Endothelial cell of umbilical vein (primary cell): ENCODE results near the gene LRRN4CL. TPM values are rescaled to one million over a fixed set of nuclear protein-coding genes. Genes with fewer than 3 reads are reported as not detected.
A peak's percentile ranks its signal among the peaks of the same experiment; 100 is the strongest.

ENCODE experiments used
- BruUV-seq: library from RNA; stranded (reverse); fragments of 400-500 nt; replicated peaks from 2 replicates; lab custom pipeline; 2021; lab: Mats Ljungman, UMichigan
- CTCF ChIA-PET: fragments of 300-600, 350-600 bp; sonication (Branson Sonifier 250); formaldehyde crosslinking; loops from one replicate; lab custom pipeline; 2021; ENCODE audit warnings: antibody characterized with exemption, inconsistent platforms; lab: Charles Lee
- POLR2A ChIA-PET: fragments of 300-600, 350-600 bp; sonication (Branson Sonifier 250); formaldehyde crosslinking; loops from one replicate; lab custom pipeline; 2021; ENCODE audit warnings: antibody characterized with exemption, inconsistent platforms; lab: Charles Lee
- DNase-seq: peaks from one replicate; pipeline ENCODE4 v3.0.0-alpha.2; 2011; ENCODE audit warnings: low read depth, low spot score
- FAIRE-seq: peaks from 2 replicates; lab custom pipeline; 2011; peaks lifted over from hg19 to GRCh38; lab: Jason Lieb, UNC
- H2AFZ ChIP-seq: 2 replicates; pipeline ENCODE4 v1.6.0; 2012; ENCODE audit warnings: low read depth, low read length, control low read depth, inconsistent platforms
- H3K27ac ChIP-seq: 2 replicates; pipeline ENCODE4 v1.5.1; 2011; ENCODE audit warnings: low read depth, mild to moderate bottlenecking, control low read depth, low read length, moderate library complexity; ENCODE audit not compliant: insufficient read depth
- H3K27me3 ChIP-seq, 2 experiments: 2 replicates each; pipeline versions ENCODE4 v1.6.0 to v1.6.1; 2011; ENCODE audit warnings: low read length in 2 of 2, mixed read lengths in 1 of 2; ENCODE audit not compliant: control insufficient read depth in 2 of 2, insufficient read depth in 2 of 2
- H3K36me3 ChIP-seq, 2 experiments: 2 replicates in 1 of 2; 3 replicates in 1 of 2; pipeline ENCODE4 v1.5.1; 2011; ENCODE audit warnings: low read length in 2 of 2, mild to moderate bottlenecking in 1 of 2, moderate library complexity in 1 of 2; ENCODE audit not compliant: control insufficient read depth in 2 of 2, insufficient read depth in 2 of 2; ENCODE audit errors: extremely low read depth in 1 of 2
- H3K4me1 ChIP-seq: 3 replicates; pipeline ENCODE4 v1.5.1; 2011; ENCODE audit warnings: mild to moderate bottlenecking, low read length; ENCODE audit not compliant: control insufficient read depth, insufficient read depth; ENCODE audit errors: extremely low read depth
- H3K4me2 ChIP-seq: 2 replicates; pipeline ENCODE4 v1.6.1; 2011; ENCODE audit warnings: low read length, control low read depth, mixed read lengths; ENCODE audit not compliant: insufficient read depth
- H3K4me3 ChIP-seq, 3 experiments: fragments of 200-600 bp in 1 of 3; sonication (generic), shearing (Covaris generic) in 1 of 3; replicated peaks in 1 of 3; 2 replicates each; pipeline ENCODE4 v1.5.1; 2011 to 2016; ENCODE audit warnings: control low read depth in 3 of 3, low read length in 3 of 3, mild to moderate bottlenecking in 2 of 3, inconsistent platforms in 1 of 3, low read depth in 1 of 3, moderate library complexity in 1 of 3; ENCODE audit not compliant: insufficient read depth in 1 of 3
- H3K79me2 ChIP-seq: 2 replicates; pipeline ENCODE4 v1.6.0; 2012; ENCODE audit warnings: low read length, inconsistent platforms; ENCODE audit not compliant: control insufficient read depth, insufficient read depth
- H3K9ac ChIP-seq: replicated peaks from 2 replicates; pipeline ENCODE3; 2011; ENCODE audit warnings: low read length, control low read depth; ENCODE audit not compliant: insufficient read depth; ENCODE audit errors: extremely low read depth
- H3K9me1 ChIP-seq: replicated peaks from 3 replicates; pipeline ENCODE4 v1.6.0; 2011; ENCODE audit warnings: mild to moderate bottlenecking, low read length; ENCODE audit not compliant: control insufficient read depth, insufficient read depth; ENCODE audit errors: extremely low read depth
- H3K9me3 ChIP-seq: replicated peaks from 2 replicates; pipeline ENCODE4 v1.5.1; 2012; ENCODE audit warnings: low read length, inconsistent platforms; ENCODE audit not compliant: control insufficient read depth, insufficient read depth
- H4K20me1 ChIP-seq: replicated peaks from 2 replicates; pipeline ENCODE3; 2011; ENCODE audit warnings: mild to moderate bottlenecking, low read length; ENCODE audit not compliant: control insufficient read depth, insufficient read depth; ENCODE audit errors: extremely low read depth
- CTCF ChIP-seq, 2 donors: IDR thresholded peaks; 1 replicate in 1 of 2; 2 replicates in 1 of 2; pipeline ENCODE4 v1.5.1; 2011; ENCODE audit warnings: low read length in 2 of 2, mild to moderate bottlenecking in 2 of 2, moderate library complexity in 2 of 2, control low read depth in 1 of 2, inconsistent platforms in 1 of 2, low read depth in 1 of 2; ENCODE audit not compliant: insufficient read depth in 1 of 2; ENCODE audit errors: extremely low read depth in 1 of 2
- EZH2 ChIP-seq: IDR thresholded peaks from 2 replicates; pipeline ENCODE4 v1.6.1; 2012; ENCODE audit warnings: borderline replicate concordance, low read depth, mild to moderate bottlenecking, moderate library complexity, low read length, inconsistent platforms; ENCODE audit not compliant: severe bottlenecking
- FOS ChIP-seq: IDR thresholded peaks from 2 replicates; pipeline ENCODE4 v1.6.1; 2011; ENCODE audit warnings: mild to moderate bottlenecking, low read length, moderate library complexity, borderline replicate concordance; ENCODE audit not compliant: insufficient read depth
- GATA2 ChIP-seq: IDR thresholded peaks from 2 replicates; pipeline ENCODE4 v1.7.0; 2011; ENCODE audit warnings: low read depth, mild to moderate bottlenecking, moderate library complexity, mixed read lengths, low read length; ENCODE audit not compliant: insufficient read length, insufficient read depth
- JUN ChIP-seq: IDR thresholded peaks from 2 replicates; pipeline ENCODE4 v1.6.1; 2011; ENCODE audit warnings: borderline replicate concordance, low read depth; ENCODE audit not compliant: insufficient read length, insufficient read depth
- MYC ChIP-seq: IDR thresholded peaks from one replicate; pipeline ENCODE4 v1.6.1; 2011; ENCODE audit warnings: mild to moderate bottlenecking, low read depth, low read length
- POLR2A ChIP-seq: IDR thresholded peaks from 2 replicates; pipeline ENCODE4 v1.6.1; 2012; ENCODE audit warnings: low read depth, mild to moderate bottlenecking, control low read depth, low read length
- POLR2AphosphoS5 ChIP-seq: IDR thresholded peaks from 2 replicates; pipeline ENCODE4 v1.6.1; 2012; ENCODE audit warnings: low read depth, mild to moderate bottlenecking, control low read depth, low read length, moderate library complexity; ENCODE audit not compliant: insufficient read depth
- dilution Hi-C: fragments of 300-500 bp; cut with MboI; formaldehyde crosslinking; loops from one replicate; pipeline ENCODE4 v1.15.0; 2019; ENCODE audit warnings: low sequenced_read_pairs; ENCODE audit not compliant: extremely low pct_ligation_motif_present
- intact Hi-C: fragments of 100-400 bp; cut with micrococcal nuclease; formaldehyde crosslinking; loops from one replicate; pipeline ENCODE4 v1.10.0; 2022
- polyA plus RNA-seq, 4 experiments: library from polyadenylated mRNA; depleted of rRNA in 3 of 4; stranded (reverse) in 3 of 4; unstranded in 1 of 4; fragments of >200 nt; gene quantifications; 2 replicates each; pipeline versions ENCODE4 v1.2.1 to v1.2.3, GENCODE V29; 2011 to 2012; ENCODE audit warnings: missing spikeins in 1 of 4
- total RNA-seq: library from RNA; stranded (reverse); gene quantifications from 2 replicates; pipeline ENCODE4 v1.2.3, GENCODE V29; 2021
- TF ChIP-seq, protein P1 (sequence below): IDR thresholded peaks from 2 replicates; pipeline ENCODE4 v1.6.1; 2011; ENCODE audit not compliant: insufficient read depth, insufficient read length

Gene LRRN4CL
- total and polyA plus RNA-seq, 2 donors (not counting 3 experiments of a cell fraction or from before 2014, with no cell fraction given), result 0.20 TPM; not detected in 1

DNA sequence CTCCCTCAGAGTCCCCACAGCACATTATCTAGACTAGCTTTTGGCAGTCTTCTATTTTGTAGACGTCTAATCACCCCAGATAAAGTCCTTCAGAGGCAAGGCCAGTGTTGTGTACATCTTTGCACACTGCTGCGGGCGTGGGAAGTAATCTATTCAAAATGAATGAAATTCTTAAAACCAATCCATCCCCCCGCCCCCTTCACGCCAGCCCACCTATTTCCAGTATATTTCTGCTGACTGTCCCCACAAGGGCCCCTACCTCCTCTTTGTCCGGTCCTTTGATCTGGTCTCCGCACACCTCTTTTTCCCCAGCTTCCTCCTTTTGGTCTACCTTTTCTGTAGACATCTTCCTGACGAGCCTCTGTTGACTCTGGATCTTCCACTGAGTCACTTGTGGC lies 17.5 kb upstream of the LRRN4CL start:
- TF ChIP-seq POLR2A (no peak), GATA2 (no peak), JUN (no peak), POLR2AphosphoS5 (no peak), CTCF (IDR thresholded peaks at IDR 0.05; ENCODE audit: extremely low read depth in 1 of 2, insufficient read depth in 1 of 2, low read depth in 1 of 2, low read length in 2 of 2) (no peak), EZH2 (no peak), MYC (no peak), FOS (no peak)
- TF ChIP-seq, protein P1, sequence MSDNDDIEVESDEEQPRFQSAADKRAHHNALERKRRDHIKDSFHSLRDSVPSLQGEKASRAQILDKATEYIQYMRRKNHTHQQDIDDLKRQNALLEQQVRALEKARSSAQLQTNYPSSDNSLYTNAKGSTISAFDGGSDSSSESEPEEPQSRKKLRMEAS, result no peak
- Histone ChIP-seq H3K27ac (no peak overlapping the region), H3K9me1 (no peaks in the 10 kb centered on the region), H3K79me2 (no peaks in the 10 kb centered on the region), H3K4me3 (no peak overlapping the region), H3K27me3 (no peaks in the 10 kb centered on the region), H2AFZ (peak overlapping the region; percentile 89), H3K9me3 (no peaks in the 10 kb centered on the region), H3K4me1 (peaks cover 25% of the 10 kb centered on the region), H3K36me3 (peaks cover 2 to 7% of the 10 kb centered on the region in 2 experiments), H4K20me1 (no peaks in the 10 kb centered on the region), H3K4me2 (peak overlapping the region; percentile 82), H3K9ac (no peak overlapping the region)
- FAIRE-seq (no peak), DNase-seq (no peak)
- CTCF ChIA-PET, result interaction anchor here (1.1 to 2.5 kb wide), 4 partner anchors 13 to 79 kb away, joined by 3 to 14 read pairs (median 4); partner anchors contain the start of genes C11orf98, CSKMT and HNRNPUL2
- dilution Hi-C loops (no loop called here), intact Hi-C loops (loop anchor here (1.0 to 5.0 kb wide), 4 partner anchors 40 to 106 kb away; partner anchors contain the start of genes C11orf98, CSKMT, INTS5 and MTA2)
- POLR2A ChIA-PET, result interaction anchor here (0.6 to 1.5 kb wide), 4 partner anchors 41 to 135 kb away, joined by 3 to 19 read pairs (median 5); partner anchors contain the start of genes C11orf98, CSKMT and TUT1
- no TSS peak for BruUV-seq
